Measurements from ENCODE around the gene HECTD2.
"Not testable (repeated sequence)": the region's sequence is repeated elsewhere in the genome, so short reads cannot be mapped to it uniquely, and the experiment has no call there.

Gene HECTD2

DNA sequence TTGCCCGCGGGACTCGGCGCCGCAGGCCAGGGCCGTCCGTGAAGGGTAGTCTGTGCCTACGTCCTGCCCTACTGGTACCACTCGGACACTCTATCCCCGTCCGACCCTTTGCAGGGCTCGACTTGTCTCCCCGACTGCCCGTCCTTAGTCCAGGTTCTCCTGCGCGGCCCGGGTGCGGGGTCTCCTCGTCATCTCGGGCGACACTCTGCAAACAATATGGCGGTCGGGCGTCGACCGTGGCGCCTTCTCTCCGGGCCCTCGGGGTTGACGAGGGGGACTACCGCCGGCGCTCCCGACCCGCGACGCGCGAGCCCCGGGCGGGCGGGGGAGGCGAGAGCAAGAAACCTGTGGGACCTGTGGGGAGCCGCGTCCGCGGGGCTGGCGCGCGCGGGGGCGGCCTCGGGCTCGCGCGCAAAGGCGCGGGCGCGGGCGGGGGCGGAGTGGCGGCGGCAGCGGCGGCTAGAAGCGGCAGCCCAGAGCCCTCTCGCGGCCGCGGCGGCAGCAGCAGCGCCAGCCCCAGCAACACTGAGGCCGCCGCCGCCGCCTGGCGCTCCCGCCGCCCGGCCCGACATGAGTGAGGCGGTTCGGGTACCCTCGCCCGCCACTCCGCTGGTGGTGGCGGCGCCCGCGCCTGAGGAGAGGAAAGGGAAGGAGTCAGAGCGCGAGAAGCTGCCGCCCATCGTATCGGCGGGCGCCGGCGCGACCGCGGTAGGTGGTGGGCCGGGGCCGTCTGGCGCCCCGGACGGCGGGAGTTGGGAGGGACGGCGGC lies at the start of gene HECTD2:
Gene HECTD2 (plus strand): TSS at position 476 of the 769 bp plus-strand sequence. CDS start 95 bp downstream, at position 571.
- Histone ChIP-seq H3K36me3 (ENCODE audit: insufficient read depth, low read length) (no peaks in the 10 kb centered on the region), H2AFZ (ENCODE audit: low read depth, low read length) (peak within 1 kb of the TSS; percentile 85), H3K27me3 (ENCODE audit: insufficient read depth, low read length) (no peaks in the 10 kb centered on the region), H3K9me3 (ENCODE audit: low read length) (no peaks in the 10 kb centered on the region), H3K4me3 (ENCODE audit: low read length) (peak within 1 kb of the TSS; percentile 100), H3K4me1 (ENCODE audit: insufficient read depth, low read length) (peaks cover 43% of the 10 kb centered on the region)

- no peak overlapping the region for H3K4me3 ChIP-seq (ENCODE audit: low read length)
These were observed 49.7 kb upstream of the HECTD2 start for GRCh38 chr10:91360461-91360860.

GRCh38 chr10:91365519-91365918 lies 44.6 kb upstream of the HECTD2 start:
- H3K36me3 ChIP-seq (ENCODE audit: insufficient read depth, low read length); H3K4me1 ChIP-seq (ENCODE audit: insufficient read depth, low read length); H3K4me3 ChIP-seq (ENCODE audit: low read length); H2AFZ ChIP-seq (ENCODE audit: low read depth, low read length); H3K27me3 ChIP-seq (ENCODE audit: insufficient read depth, low read length); H3K9me3 ChIP-seq (ENCODE audit: low read length): not testable (repeated sequence)

More at GRCh38 chr10:91360461-91360860, 49.7 kb upstream of the HECTD2 start:
- no peaks in the 10 kb centered on the region for H3K27me3 ChIP-seq (ENCODE audit: insufficient read depth, low read length)
- H3K4me1 ChIP-seq (ENCODE audit: insufficient read depth, low read length): peaks cover 16% of the 10 kb centered on the region
- no peaks in the 10 kb centered on the region for H3K9me3 ChIP-seq (ENCODE audit: low read length)
- H2AFZ ChIP-seq (ENCODE audit: low read depth, low read length): no peak overlapping the region
- no peaks in the 10 kb centered on the region for H3K36me3 ChIP-seq (ENCODE audit: insufficient read depth, low read length)

DNA sequence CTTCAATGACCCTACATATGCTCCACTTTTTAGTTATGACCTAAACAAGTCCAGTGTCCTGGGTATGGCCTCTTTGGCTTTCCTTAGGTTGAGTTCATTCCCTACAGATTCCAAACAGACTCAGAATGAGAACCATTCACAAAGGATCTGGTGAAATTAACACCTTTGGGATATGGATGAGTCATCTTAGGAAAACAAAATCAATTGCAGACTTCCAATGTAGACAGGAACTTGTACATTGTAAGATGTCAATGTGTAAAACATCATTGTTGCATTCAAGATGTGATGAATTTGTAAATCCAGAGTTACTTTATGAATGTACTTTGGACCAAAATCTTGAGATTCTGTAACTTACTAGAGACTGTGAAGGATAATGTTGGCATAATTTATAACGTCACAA lies 43.4 kb upstream of the HECTD2 start:
- Histone ChIP-seq H3K9me3 (ENCODE audit: low read length) (peaks cover 3% of the 10 kb centered on the region), H3K4me3 (ENCODE audit: low read length) (no peak overlapping the region), H3K36me3 (ENCODE audit: insufficient read depth, low read length) (no peaks in the 10 kb centered on the region), H2AFZ (ENCODE audit: low read depth, low read length) (no peak overlapping the region), H3K4me1 (ENCODE audit: insufficient read depth, low read length) (no peaks in the 10 kb centered on the region), H3K27me3 (ENCODE audit: insufficient read depth, low read length) (no peaks in the 10 kb centered on the region)

DNA sequence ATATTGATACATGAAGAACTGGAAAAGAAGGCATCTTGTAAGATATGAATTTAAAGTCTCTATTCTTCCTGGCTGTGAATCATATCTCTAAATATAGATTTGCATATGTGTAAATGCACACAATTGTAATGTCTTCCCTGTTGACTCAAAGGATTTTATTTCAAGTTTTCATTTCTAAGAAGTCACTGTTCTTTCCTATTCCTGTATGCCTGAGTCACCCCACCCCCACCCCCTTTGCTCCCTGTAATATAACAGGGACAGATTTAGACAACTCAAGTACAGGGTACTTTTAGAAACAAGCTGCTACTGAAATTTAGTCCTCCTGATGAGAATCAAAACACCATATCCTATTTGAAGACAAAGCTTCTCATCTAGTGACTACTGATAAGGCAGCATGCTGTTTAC lies 43.0 kb upstream of the HECTD2 start:
- Histone ChIP-seq H3K36me3 (ENCODE audit: insufficient read depth, low read length) (no peaks in the 10 kb centered on the region), H3K4me1 (ENCODE audit: insufficient read depth, low read length) (no peaks in the 10 kb centered on the region), H2AFZ (ENCODE audit: low read depth, low read length) (no peak overlapping the region), H3K9me3 (ENCODE audit: low read length) (peaks cover 3% of the 10 kb centered on the region), H3K27me3 (ENCODE audit: insufficient read depth, low read length) (no peaks in the 10 kb centered on the region), H3K4me3 (ENCODE audit: low read length) (no peak overlapping the region)

DNA sequence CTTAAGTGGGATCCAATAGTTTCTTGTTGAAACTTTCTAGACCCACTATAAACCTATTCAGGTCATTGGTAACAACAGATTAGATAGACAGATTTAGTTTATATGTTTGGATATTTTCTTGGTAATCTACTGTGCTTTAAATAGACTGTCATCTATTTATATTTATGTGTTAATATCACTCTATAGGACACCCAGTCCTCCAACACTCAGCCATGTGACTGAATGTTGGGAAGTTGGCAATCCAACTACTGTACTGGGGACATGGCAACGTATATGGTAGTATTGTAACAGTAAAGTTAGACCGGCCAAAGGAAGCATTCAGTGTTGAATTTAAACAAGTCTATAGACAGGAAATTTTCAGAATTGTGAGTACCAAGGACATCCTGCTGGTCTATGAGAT lies 42.6 kb upstream of the HECTD2 start:
- no peak overlapping the region for H2AFZ ChIP-seq (ENCODE audit: low read depth, low read length)
- H3K4me3 ChIP-seq (ENCODE audit: low read length): no peak overlapping the region
- H3K36me3 ChIP-seq (ENCODE audit: insufficient read depth, low read length): no peaks in the 10 kb centered on the region
- H3K9me3 ChIP-seq (ENCODE audit: low read length): peaks cover 3% of the 10 kb centered on the region
- H3K4me1 ChIP-seq (ENCODE audit: insufficient read depth, low read length): no peaks in the 10 kb centered on the region
- no peaks in the 10 kb centered on the region for H3K27me3 ChIP-seq (ENCODE audit: insufficient read depth, low read length)

DNA sequence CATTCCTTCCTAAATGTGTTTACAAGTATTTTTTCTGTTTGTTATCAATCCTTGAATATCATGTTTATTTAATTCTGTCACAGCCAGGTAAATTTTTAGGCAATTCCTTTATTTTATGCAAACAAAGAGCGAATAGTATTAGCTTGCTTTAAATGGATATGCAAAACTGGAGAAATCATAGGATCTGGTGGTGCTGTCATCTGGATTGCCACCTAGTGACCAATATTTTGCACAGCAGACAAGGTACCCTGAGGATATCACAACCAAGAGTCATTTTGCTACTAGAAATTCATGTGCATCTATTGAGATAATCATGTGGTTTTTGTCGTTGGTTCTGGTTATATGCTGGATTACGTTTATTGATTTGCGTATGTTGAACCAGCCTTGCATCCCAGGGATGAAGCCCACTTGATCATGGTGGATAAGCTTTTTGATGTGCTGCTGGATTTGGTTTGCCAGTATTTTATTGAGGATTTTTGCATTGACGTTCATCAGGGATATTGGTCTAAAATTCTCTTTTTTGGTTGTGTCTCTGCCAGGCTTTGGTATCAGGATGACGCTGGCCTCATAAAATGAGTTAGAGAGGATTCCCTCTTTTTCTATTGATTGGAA lies 40.1 kb upstream of the HECTD2 start:
- H3K4me3 ChIP-seq (ENCODE audit: low read length); H3K9me3 ChIP-seq (ENCODE audit: low read length); H3K36me3 ChIP-seq (ENCODE audit: insufficient read depth, low read length): not testable (repeated sequence)

DNA sequence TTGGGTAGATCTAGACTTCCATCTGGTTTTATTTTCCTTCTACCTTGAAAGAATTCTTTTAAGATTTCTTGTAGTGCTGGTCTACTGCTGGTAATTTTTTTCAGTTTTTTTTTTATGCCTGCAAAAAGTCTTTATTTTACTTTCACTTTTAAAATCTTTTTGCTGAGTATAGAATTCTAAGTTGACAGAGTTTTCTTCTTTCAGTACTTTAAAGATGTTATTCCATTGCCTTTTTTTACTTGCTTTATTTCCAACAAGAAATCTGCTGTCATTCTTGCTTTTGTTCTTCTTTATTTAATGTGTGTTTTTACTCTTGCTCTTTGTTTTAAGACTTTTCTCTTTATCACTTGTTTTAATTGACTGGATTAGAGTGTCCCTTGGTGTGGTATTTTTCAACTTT lies 36.1 kb upstream of the HECTD2 start:
- no peaks in the 10 kb centered on the region for H3K4me1 ChIP-seq (ENCODE audit: insufficient read depth, low read length)
- no peaks in the 10 kb centered on the region for H3K36me3 ChIP-seq (ENCODE audit: insufficient read depth, low read length)
- H3K27me3 ChIP-seq (ENCODE audit: insufficient read depth, low read length): no peaks in the 10 kb centered on the region
- H3K9me3 ChIP-seq (ENCODE audit: low read length): no peaks in the 10 kb centered on the region
- H3K4me3 ChIP-seq (ENCODE audit: low read length): no peak overlapping the region
- H2AFZ ChIP-seq (ENCODE audit: low read depth, low read length): no peak overlapping the region

More for the DNA sequence above, 40.1 kb upstream of the HECTD2 start:
- not testable (repeated sequence) for H2AFZ ChIP-seq (ENCODE audit: low read depth, low read length); H3K4me1 ChIP-seq (ENCODE audit: insufficient read depth, low read length); H3K27me3 ChIP-seq (ENCODE audit: insufficient read depth, low read length)

- H2AFZ ChIP-seq (ENCODE audit: low read depth, low read length): no peak overlapping the region
- H3K9me3 ChIP-seq (ENCODE audit: low read length): no peaks in the 10 kb centered on the region
These were observed 32.1 kb upstream of the HECTD2 start for GRCh38 chr10:91378061-91378460.

DNA sequence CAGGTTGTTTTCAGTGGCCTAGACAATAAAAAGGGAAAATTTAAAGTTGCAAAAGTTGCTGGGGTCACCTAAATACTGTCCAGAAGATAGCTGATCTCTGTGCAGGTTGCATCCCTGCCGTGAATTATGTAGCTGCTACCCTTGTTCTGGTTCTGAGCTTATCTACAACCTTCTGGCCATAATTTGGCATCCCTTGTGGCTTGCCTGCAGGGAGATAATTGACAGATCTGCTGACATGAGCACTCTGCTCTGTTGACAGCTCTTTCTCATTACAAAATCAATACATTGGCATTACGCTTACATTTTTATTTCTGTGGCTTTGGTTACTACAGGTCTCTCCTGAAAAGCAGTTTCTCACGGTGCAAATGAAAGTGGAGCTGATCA lies 29.3 kb upstream of the HECTD2 start:
- Histone ChIP-seq H3K9me3 (ENCODE audit: low read length) (no peaks in the 10 kb centered on the region), H3K4me1 (ENCODE audit: insufficient read depth, low read length) (peaks cover 26% of the 10 kb centered on the region), H3K36me3 (ENCODE audit: insufficient read depth, low read length) (no peaks in the 10 kb centered on the region), H3K27me3 (ENCODE audit: insufficient read depth, low read length) (no peaks in the 10 kb centered on the region), H3K4me3 (ENCODE audit: low read length) (peak overlapping the region; percentile 18), H2AFZ (ENCODE audit: low read depth, low read length) (peak overlapping the region; percentile 12)

More at GRCh38 chr10:91378061-91378460, 32.1 kb upstream of the HECTD2 start:
- no peaks in the 10 kb centered on the region for H3K36me3 ChIP-seq (ENCODE audit: insufficient read depth, low read length)
- no peak overlapping the region for H3K4me3 ChIP-seq (ENCODE audit: low read length)
- no peaks in the 10 kb centered on the region for H3K27me3 ChIP-seq (ENCODE audit: insufficient read depth, low read length)
- H3K4me1 ChIP-seq (ENCODE audit: insufficient read depth, low read length): peaks cover 26% of the 10 kb centered on the region

DNA sequence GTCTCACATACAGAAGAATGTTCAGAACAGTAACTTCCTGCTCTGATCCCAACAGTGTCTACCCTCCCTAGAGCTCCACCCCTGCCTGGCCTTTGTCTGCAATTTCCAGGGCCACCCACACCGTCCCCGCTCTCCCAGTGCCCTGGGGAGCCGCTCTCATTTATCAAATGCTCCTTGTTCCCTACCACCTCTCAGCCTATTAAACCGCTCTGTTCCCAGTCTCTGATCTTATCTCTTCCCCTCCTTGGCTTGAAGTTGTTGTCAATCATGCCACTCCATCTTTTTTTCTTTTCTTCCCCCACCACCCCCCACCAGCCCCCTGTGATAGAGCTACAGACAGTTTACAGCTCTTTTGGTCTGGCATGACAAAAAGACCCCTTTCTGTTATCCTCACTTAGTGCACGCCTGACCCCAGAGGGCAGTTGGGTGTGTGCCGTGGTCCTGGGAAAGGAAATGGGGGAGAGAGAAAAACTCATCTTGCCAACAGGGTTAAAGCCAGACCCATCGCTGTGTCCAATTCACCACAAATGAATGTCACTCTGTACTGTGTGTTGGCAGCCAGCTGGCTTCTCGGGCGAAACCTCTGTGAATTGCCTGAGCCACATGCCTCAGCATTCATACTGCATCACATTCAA lies 28.8 kb upstream of the HECTD2 start:
- H2AFZ ChIP-seq (ENCODE audit: low read depth, low read length): peak overlapping the region; percentile 12
- H3K4me1 ChIP-seq (ENCODE audit: insufficient read depth, low read length): peaks cover 26% of the 10 kb centered on the region
- no peaks in the 10 kb centered on the region for H3K9me3 ChIP-seq (ENCODE audit: low read length)
- peak overlapping the region; percentile 18 for H3K4me3 ChIP-seq (ENCODE audit: low read length)
- H3K36me3 ChIP-seq (ENCODE audit: insufficient read depth, low read length): no peaks in the 10 kb centered on the region
- no peaks in the 10 kb centered on the region for H3K27me3 ChIP-seq (ENCODE audit: insufficient read depth, low read length)

DNA sequence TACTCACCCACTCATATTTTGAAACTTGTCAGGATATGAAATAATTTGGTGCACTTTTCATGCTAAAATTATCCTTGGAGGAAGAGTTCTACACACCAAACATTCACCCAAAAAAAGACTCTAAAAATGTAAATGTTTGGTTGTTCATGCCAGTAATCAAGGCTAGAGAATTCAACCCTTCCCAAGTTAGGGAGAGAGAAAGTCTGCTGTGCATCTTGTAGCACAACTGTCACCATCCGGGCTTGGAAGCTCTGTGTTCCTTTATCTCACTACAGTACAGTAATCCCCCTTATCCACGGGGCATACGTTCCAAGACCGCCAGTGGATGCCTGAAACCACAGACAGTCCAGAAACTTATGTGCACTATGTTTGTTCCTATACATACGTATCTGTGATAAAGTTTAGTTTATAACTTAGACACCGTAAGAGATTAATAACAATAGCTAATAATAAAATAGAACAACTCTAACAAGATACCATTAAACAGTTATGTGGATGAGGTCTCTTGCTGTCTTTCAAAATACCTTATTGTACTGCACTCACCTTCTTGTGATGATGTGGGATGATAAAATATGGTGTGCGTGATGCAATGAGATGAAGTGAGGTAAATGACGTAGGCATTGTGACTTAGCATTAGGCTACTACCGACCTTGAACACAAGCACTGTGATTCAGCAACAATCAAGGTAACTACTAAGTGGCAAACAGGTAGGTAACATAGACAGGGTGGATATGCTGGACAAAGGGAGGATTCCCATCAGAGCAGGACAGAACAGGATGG lies 24.6 kb upstream of the HECTD2 start:
- Histone ChIP-seq H3K4me3 (ENCODE audit: low read length) (no peak overlapping the region), H2AFZ (ENCODE audit: low read depth, low read length) (no peak overlapping the region), H3K27me3 (ENCODE audit: insufficient read depth, low read length) (no peaks in the 10 kb centered on the region), H3K4me1 (ENCODE audit: insufficient read depth, low read length) (peaks cover 29% of the 10 kb centered on the region), H3K9me3 (ENCODE audit: low read length) (no peaks in the 10 kb centered on the region), H3K36me3 (ENCODE audit: insufficient read depth, low read length) (no peaks in the 10 kb centered on the region)
